Astrocyte (in vitro differentiated cells and primary cell): Measurements from ENCODE around the gene STK35. TPM values are rescaled to one million over a fixed set of nuclear protein-coding genes. Genes with fewer than 3 reads are reported as not detected.
A peak's percentile ranks its signal among the peaks of the same experiment; 100 is the strongest.

Source experiments
- DNase-seq: peaks from one replicate; pipeline ENCODE4 v3.0.0-alpha.2; 2010; ENCODE audit warnings: low read depth
- FAIRE-seq: peaks from 2 replicates; lab custom pipeline; 2011; peaks lifted over from hg19 to GRCh38; lab: Jason Lieb, UNC
- H2AFZ ChIP-seq: 2 replicates; pipeline ENCODE4 v1.6.0; 2012; ENCODE audit warnings: low read depth, low read length, inconsistent platforms
- H3K27ac ChIP-seq: 2 replicates; pipeline ENCODE4 v1.5.1; 2011; ENCODE audit warnings: low read depth, low read length, inconsistent platforms
- H3K27me3 ChIP-seq: 2 replicates; pipeline ENCODE4 v1.6.0; 2011; ENCODE audit warnings: low read length, inconsistent platforms; ENCODE audit not compliant: insufficient read depth
- H3K36me3 ChIP-seq: 2 replicates; pipeline ENCODE4 v1.5.1; 2011; ENCODE audit warnings: low read length, inconsistent platforms; ENCODE audit not compliant: insufficient read depth
- H3K4me1 ChIP-seq: 2 replicates; pipeline ENCODE4 v1.5.1; 2011; ENCODE audit warnings: low read length, inconsistent platforms; ENCODE audit not compliant: insufficient read depth
- H3K4me2 ChIP-seq: 2 replicates; pipeline ENCODE4 v1.6.0; 2012; ENCODE audit warnings: low read length, inconsistent platforms
- H3K4me3 ChIP-seq: 2 replicates; pipeline ENCODE4 v1.5.1; 2011; ENCODE audit warnings: low read depth, mild to moderate bottlenecking, low read length, inconsistent platforms; ENCODE audit not compliant: insufficient read depth
- H3K79me2 ChIP-seq: 2 replicates; pipeline ENCODE4 v1.6.0; 2012; ENCODE audit warnings: mild to moderate bottlenecking, low read length, inconsistent platforms; ENCODE audit not compliant: insufficient read depth
- H3K9ac ChIP-seq: 2 replicates; pipeline ENCODE4 v1.6.0; 2012; ENCODE audit warnings: mild to moderate bottlenecking, low read length, inconsistent platforms
- H3K9me3 ChIP-seq: 2 replicates; pipeline ENCODE4 v1.5.1; 2012; ENCODE audit warnings: low read depth, mild to moderate bottlenecking, low read length, inconsistent platforms; ENCODE audit not compliant: insufficient read depth
- H4K20me1 ChIP-seq: 2 replicates; pipeline ENCODE4 v1.6.0; 2012; ENCODE audit warnings: low read length, inconsistent platforms; ENCODE audit not compliant: insufficient read depth
- H3K27ac Mint-ChIP-seq: one replicate; pipeline ENCODE4 v1.8.0; 2021; ENCODE audit warnings: mild to moderate bottlenecking, mixed read lengths; ENCODE audit not compliant: unreplicated experiment
- H3K27me3 Mint-ChIP-seq: one replicate; pipeline ENCODE4 v1.8.0; 2021; ENCODE audit warnings: low read depth, mixed read lengths; ENCODE audit not compliant: unreplicated experiment
- H3K36me3 Mint-ChIP-seq: one replicate; pipeline ENCODE4 v1.8.0; 2021; ENCODE audit warnings: low read depth, mixed read lengths; ENCODE audit not compliant: unreplicated experiment
- H3K4me1 Mint-ChIP-seq: one replicate; pipeline ENCODE4 v1.8.0; 2021; ENCODE audit warnings: low read depth, mixed read lengths; ENCODE audit not compliant: unreplicated experiment
- H3K4me3 Mint-ChIP-seq: one replicate; pipeline ENCODE4 v1.8.0; 2021; ENCODE audit warnings: mild to moderate bottlenecking, moderate library complexity, mixed read lengths; ENCODE audit not compliant: unreplicated experiment
- H3K9me3 Mint-ChIP-seq: one replicate; pipeline ENCODE4 v1.8.0; 2021; ENCODE audit warnings: mild to moderate bottlenecking, mixed read lengths; ENCODE audit not compliant: unreplicated experiment
- CTCF ChIP-seq: IDR thresholded peaks from 2 replicates; pipeline ENCODE4 v1.5.1; 2011; ENCODE audit warnings: low read depth, mild to moderate bottlenecking, inconsistent platforms, low read length, moderate library complexity; ENCODE audit not compliant: insufficient read depth
- EZH2 ChIP-seq: IDR thresholded peaks from 2 replicates; pipeline ENCODE4 v1.6.1; 2012; ENCODE audit warnings: mild to moderate bottlenecking, low read length, inconsistent platforms; ENCODE audit not compliant: insufficient read depth
- total RNA-seq: library from RNA; stranded (reverse); gene quantifications from 2 replicates; pipeline ENCODE4 v1.2.1, GENCODE V29; 2021

Gene STK35
- total RNA-seq, 1 donor from 2014 or later, result 18.6 TPM

GRCh38 chr20:2150660-2151059 lies 49.0 kb downstream of the STK35 start:
- H2AFZ ChIP-seq, result no peak overlapping the region
- no peak overlapping the region for H3K27ac ChIP-seq
- Mint-ChIP-seq H3K9me3 (no peaks in the 10 kb centered on the region), H3K27ac (no peak overlapping the region), H3K36me3 (no peaks in the 10 kb centered on the region), H3K4me3 (no peak overlapping the region), H3K4me1 (peaks cover 15% of the 10 kb centered on the region), H3K27me3 (no peaks in the 10 kb centered on the region)
- H3K27me3 ChIP-seq, result no peaks in the 10 kb centered on the region
- H3K4me1 ChIP-seq, result no peaks in the 10 kb centered on the region
- H3K36me3 ChIP-seq, result no peaks in the 10 kb centered on the region
- DNase-seq (no peak), FAIRE-seq (no peak)
- no peak overlapping the region for H3K4me3 ChIP-seq
- no peak overlapping the region for H3K9ac ChIP-seq
- no peaks in the 10 kb centered on the region for H3K9me3 ChIP-seq
- H3K79me2 ChIP-seq, result no peaks in the 10 kb centered on the region
- no peak overlapping the region for H3K4me2 ChIP-seq
- no peaks in the 10 kb centered on the region for H4K20me1 ChIP-seq
- TF ChIP-seq CTCF (no peak), EZH2 (no peak)

- Histone ChIP-seq H3K4me1 (no peaks in the 10 kb centered on the region), H2AFZ (no peak overlapping the region), H3K4me2 (no peak overlapping the region), H3K36me3 (no peaks in the 10 kb centered on the region), H4K20me1 (no peaks in the 10 kb centered on the region), H3K27ac (no peak overlapping the region), H3K9ac (no peak overlapping the region), H3K9me3 (no peaks in the 10 kb centered on the region), H3K79me2 (no peaks in the 10 kb centered on the region), H3K27me3 (no peaks in the 10 kb centered on the region), H3K4me3 (no peak overlapping the region)
- Mint-ChIP-seq H3K27me3 (peaks cover 3% of the 10 kb centered on the region), H3K4me1 (peaks cover 15% of the 10 kb centered on the region), H3K9me3 (no peaks in the 10 kb centered on the region), H3K27ac (no peak overlapping the region), H3K36me3 (no peaks in the 10 kb centered on the region), H3K4me3 (no peak overlapping the region)
- no peak for FAIRE-seq
- DNase-seq, result peak; percentile 66
- TF ChIP-seq CTCF (no peak), EZH2 (no peak)
Measured at GRCh38 chr20:2151858-2152281, 50.2 kb downstream of the STK35 start.

GRCh38 chr20:2152317-2152716 lies 50.7 kb downstream of the STK35 start:
- Mint-ChIP-seq H3K27ac (no peak overlapping the region), H3K27me3 (peaks cover 3% of the 10 kb centered on the region), H3K4me3 (no peak overlapping the region), H3K9me3 (no peaks in the 10 kb centered on the region), H3K36me3 (no peaks in the 10 kb centered on the region), H3K4me1 (peaks cover 15% of the 10 kb centered on the region)
- no peaks in the 10 kb centered on the region for H4K20me1 ChIP-seq
- no peak overlapping the region for H2AFZ ChIP-seq
- DNase-seq (no peak), FAIRE-seq (no peak)
- H3K27me3 ChIP-seq, result no peaks in the 10 kb centered on the region
- no peak overlapping the region for H3K4me3 ChIP-seq
- H3K36me3 ChIP-seq, result no peaks in the 10 kb centered on the region
- no peaks in the 10 kb centered on the region for H3K79me2 ChIP-seq
- no peak overlapping the region for H3K27ac ChIP-seq
- no peaks in the 10 kb centered on the region for H3K4me1 ChIP-seq
- TF ChIP-seq EZH2, result no peak
- no peak for TF ChIP-seq CTCF
- no peaks in the 10 kb centered on the region for H3K9me3 ChIP-seq
- H3K4me2 ChIP-seq, result no peak overlapping the region
- no peak overlapping the region for H3K9ac ChIP-seq
